NT2/D1 (cell line): ENCODE data around the gene CTBP1.

Experiments used
- DNase-seq: peaks from one replicate; pipeline ENCODE4 v3.0.0-alpha.2; 2011; ENCODE audit warnings: low read depth, low spot score
- H3K27me3 ChIP-seq: 2 replicates; pipeline ENCODE4 v1.6.0; 2011; ENCODE audit warnings: mild to moderate bottlenecking; ENCODE audit not compliant: insufficient read length, insufficient read depth
- H3K36me3 ChIP-seq: 2 replicates; pipeline ENCODE4 v1.6.1; 2011; ENCODE audit warnings: mild to moderate bottlenecking, low read length, mixed read lengths; ENCODE audit not compliant: insufficient read depth, insufficient read length
- H3K4me1 ChIP-seq: 2 replicates; pipeline ENCODE4 v1.5.1; 2011; ENCODE audit not compliant: insufficient read depth, insufficient read length
- H3K4me3 ChIP-seq: 2 replicates; pipeline ENCODE4 v1.5.1; 2011; ENCODE audit warnings: low read depth; ENCODE audit not compliant: insufficient read length
- H3K9ac ChIP-seq: 2 replicates; pipeline ENCODE4 v1.6.0; 2011; ENCODE audit warnings: low read depth; ENCODE audit not compliant: insufficient read length
- H3K9me3 ChIP-seq: 2 replicates; pipeline ENCODE4 v1.5.1; 2011; ENCODE audit warnings: mild to moderate bottlenecking, low read length; ENCODE audit not compliant: insufficient read depth
- SUZ12 ChIP-seq: IDR thresholded peaks from 2 replicates; pipeline ENCODE4 v1.6.1; 2011; ENCODE audit not compliant: insufficient read length, insufficient read depth; ENCODE audit errors: extremely low read depth
- YY1 ChIP-seq: IDR thresholded peaks from 2 replicates; pipeline ENCODE4 v1.6.1; 2011; ENCODE audit not compliant: insufficient read length, insufficient read depth
- ZNF274 ChIP-seq: IDR thresholded peaks from 2 replicates; pipeline ENCODE4 v1.6.1; 2011; ENCODE audit warnings: mild to moderate bottlenecking, low read depth, low read length

CTBP1 gene

DNA sequence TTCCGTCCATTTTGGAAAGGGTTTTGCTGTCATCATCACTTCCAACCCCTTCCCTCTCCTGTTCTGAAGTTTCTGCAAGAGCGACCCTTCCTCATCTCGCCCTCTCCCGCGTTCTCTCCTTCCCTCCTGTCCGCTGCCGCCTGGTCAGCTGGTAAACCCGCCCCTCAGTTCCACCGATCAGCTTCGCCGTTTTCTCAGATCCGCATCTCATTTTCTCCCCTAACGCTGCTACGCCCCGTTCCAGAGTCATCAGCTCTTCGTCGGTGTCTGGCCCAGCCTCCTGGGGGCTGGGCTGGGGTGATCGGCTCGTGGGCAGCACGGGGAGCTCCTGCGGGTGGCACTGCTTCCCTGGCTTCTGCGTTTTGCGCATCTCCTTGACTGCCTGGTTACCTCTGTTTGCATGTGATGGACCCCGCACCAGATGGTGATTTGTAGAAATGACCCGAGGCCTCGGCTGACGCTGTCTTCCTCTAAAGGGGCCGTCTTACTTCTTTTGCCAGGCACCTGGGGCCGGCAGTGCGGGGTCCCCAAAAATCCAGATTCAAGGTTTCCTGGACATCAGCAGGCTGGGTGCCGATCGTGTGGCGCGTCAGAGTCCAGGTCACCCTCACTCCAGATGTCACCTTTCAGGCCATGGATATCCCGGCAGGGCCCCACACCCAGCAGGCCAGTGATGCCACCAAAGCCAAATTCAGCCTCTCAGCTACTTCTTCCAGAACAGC lies 13.4 kb downstream of the CTBP1 start:
- no peak overlapping the region for H3K4me3 ChIP-seq
- no peak for TF ChIP-seq YY1
- no peak for TF ChIP-seq ZNF274
- TF ChIP-seq SUZ12: no peak
- DNase-seq: no peak
- peak overlapping the region; percentile 21 for H3K9ac ChIP-seq
- peaks cover 93% of the 10 kb centered on the region for H3K36me3 ChIP-seq
- peaks cover 19% of the 10 kb centered on the region for H3K4me1 ChIP-seq
- H3K27me3 ChIP-seq: no peaks in the 10 kb centered on the region
- H3K9me3 ChIP-seq: no peaks in the 10 kb centered on the region

- no peak for DNase-seq
- Histone ChIP-seq H3K9me3 (no peaks in the 10 kb centered on the region), H3K4me1 (peaks cover 19% of the 10 kb centered on the region), H3K27me3 (no peaks in the 10 kb centered on the region), H3K36me3 (peaks cover 96% of the 10 kb centered on the region), H3K4me3 (no peak overlapping the region), H3K9ac (peak overlapping the region; percentile 17)
- TF ChIP-seq ZNF274: no peak
- TF ChIP-seq YY1: no peak
- TF ChIP-seq SUZ12: no peak
Measured at GRCh38 chr4:1234811-1235292, 14.1 kb downstream of the CTBP1 start.

DNA sequence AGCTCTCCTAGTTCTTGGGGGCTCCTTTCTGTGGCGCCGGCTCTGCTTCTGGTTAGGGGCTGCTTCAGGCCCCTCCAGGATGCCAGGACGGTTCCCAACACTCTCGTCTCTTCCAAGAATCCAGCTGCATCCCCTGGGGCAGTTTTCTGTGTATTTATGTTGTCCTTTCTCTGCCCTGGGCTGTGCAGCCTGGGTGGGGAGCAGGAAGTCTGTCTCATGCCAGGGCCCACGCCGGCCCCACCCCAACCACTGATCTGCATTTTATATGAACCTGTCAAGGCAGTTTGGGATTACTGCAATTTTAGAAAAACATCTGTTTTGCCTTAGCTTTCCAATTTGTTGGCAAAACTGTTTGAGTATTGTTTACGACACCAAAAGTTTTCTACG lies 14.6 kb downstream of the CTBP1 start:
- no peaks in the 10 kb centered on the region for H3K27me3 ChIP-seq
- TF ChIP-seq YY1 (no peak), SUZ12 (no peak), ZNF274 (no peak)
- peaks cover 19% of the 10 kb centered on the region for H3K4me1 ChIP-seq
- no peaks in the 10 kb centered on the region for H3K9me3 ChIP-seq
- DNase-seq: no peak
- no peak overlapping the region for H3K9ac ChIP-seq
- H3K4me3 ChIP-seq: no peak overlapping the region
- peaks cover 96% of the 10 kb centered on the region for H3K36me3 ChIP-seq

DNA sequence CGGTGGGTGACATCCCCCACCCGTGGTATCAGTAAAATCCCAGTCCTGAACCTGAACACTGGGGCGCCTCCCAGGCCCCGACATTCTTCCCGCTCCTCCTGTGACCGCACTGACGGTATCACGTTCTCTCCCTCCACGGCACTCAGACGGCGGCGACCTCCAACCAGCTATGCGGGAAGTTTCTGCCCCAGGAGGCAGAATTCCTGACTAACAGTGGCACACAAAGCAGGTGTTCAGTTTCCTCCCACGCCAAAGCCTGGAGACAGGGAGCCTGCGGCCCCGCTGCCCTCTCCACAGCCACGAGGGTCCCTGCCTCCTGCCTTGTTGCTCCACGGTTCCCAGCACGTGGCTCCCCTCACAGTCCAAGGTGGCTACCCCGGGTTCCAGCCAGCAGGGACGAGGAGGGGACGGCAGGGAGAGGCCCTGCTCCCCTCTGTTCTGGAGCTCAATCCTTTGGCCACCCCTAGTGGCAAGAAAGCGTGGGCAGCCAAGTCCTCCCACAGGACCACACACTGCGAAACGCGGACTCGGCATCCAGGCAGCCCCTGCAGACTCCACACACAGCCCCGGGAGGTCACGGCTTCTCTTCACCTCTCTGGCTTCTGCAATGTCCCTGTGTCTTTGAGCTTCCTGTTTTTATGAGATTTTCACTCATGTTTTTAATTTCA lies 15.2 kb downstream of the CTBP1 start:
- peaks cover 96% of the 10 kb centered on the region for H3K36me3 ChIP-seq
- peak overlapping the region; percentile 13 for H3K9ac ChIP-seq
- H3K27me3 ChIP-seq: no peaks in the 10 kb centered on the region
- H3K9me3 ChIP-seq: no peaks in the 10 kb centered on the region
- no peak for TF ChIP-seq SUZ12
- TF ChIP-seq ZNF274: no peak
- no peak for TF ChIP-seq YY1
- DNase-seq: no peak
- H3K4me3 ChIP-seq: no peak overlapping the region
- H3K4me1 ChIP-seq: peaks cover 19% of the 10 kb centered on the region

DNA sequence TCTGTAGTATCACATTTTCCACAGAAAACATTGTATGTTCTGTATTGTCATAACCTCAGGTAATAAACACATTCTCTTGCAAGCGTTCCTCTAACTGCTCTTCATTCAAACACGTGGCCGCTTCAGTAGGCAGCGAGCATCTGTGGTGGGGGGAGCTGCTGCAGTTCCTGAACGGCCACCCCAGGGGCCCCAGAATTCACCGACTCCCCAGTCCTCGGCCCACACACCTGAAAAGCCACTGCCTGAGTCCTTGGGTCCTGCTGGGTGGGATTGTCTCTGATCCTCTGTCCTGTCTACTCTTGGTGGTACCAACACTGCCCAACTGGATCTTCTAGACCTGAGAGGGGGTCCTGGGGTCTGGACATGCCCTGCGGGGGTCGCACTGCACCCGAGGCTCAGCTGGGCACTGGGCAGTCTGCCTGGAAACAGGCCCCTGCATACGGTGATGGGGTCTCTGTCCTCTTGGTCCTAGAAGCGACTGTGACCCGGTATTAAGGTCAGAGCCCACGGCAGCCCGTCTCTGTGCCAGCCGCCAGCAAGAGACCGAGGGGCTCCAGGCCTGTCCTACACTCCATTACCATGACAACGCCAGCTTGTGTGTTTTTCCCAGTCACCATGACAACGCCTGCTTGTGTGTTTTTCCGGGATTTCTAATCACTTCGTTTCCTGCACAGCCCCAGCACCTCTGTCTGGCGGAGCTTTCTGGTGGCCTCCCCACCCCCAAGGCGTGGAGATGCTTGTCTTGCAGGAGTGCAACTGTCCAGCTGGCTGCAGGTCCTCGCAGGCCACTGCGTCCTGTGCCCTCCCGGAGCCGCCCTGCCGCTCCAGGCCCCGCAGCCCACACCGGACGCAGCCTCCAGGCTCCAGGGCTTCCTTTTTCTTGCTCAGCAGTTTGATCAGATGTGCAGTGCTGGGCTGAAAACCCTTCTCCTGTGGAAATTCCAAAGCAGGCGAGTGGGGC lies 16.0 kb downstream of the CTBP1 start:
- H3K9me3 ChIP-seq: no peaks in the 10 kb centered on the region
- no peak overlapping the region for H3K4me3 ChIP-seq
- H3K27me3 ChIP-seq: no peaks in the 10 kb centered on the region
- TF ChIP-seq SUZ12 (no peak), ZNF274 (no peak), YY1 (no peak)
- peaks cover 19% of the 10 kb centered on the region for H3K4me1 ChIP-seq
- peaks cover 97% of the 10 kb centered on the region for H3K36me3 ChIP-seq
- DNase-seq: peak; percentile 42
- no peak overlapping the region for H3K9ac ChIP-seq

- Histone ChIP-seq H3K9me3 (no peaks in the 10 kb centered on the region), H3K36me3 (peaks cover 97% of the 10 kb centered on the region), H3K27me3 (no peaks in the 10 kb centered on the region), H3K9ac (no peak overlapping the region), H3K4me1 (peaks cover 17% of the 10 kb centered on the region), H3K4me3 (no peak overlapping the region)
- TF ChIP-seq YY1 (no peak), ZNF274 (no peak), SUZ12 (no peak)
- no peak for DNase-seq
Measured at GRCh38 chr4:1231637-1232360, 17.1 kb downstream of the CTBP1 start.
